PFSK-1 (cell line): Measurements from ENCODE around the gene MOCOS.

Experiments used
- FOXP2 ChIP-seq: optimal IDR thresholded peaks from 2 replicates; pipeline ENCODE3; 2011; ENCODE audit warnings: borderline replicate concordance, control low read depth, inconsistent platforms; ENCODE audit not compliant: insufficient read depth; ENCODE audit errors: extremely low read length, extremely low read depth
- POLR2AphosphoS5 ChIP-seq: IDR thresholded peaks from 2 replicates; pipeline ENCODE4 v1.6.1; 2012; ENCODE audit warnings: low read depth, mild to moderate bottlenecking, control low read depth, low read length, moderate library complexity
- REST ChIP-seq, 2 experiments: IDR thresholded peaks; 2 replicates each; pipeline versions ENCODE4 v1.6.1 to v1.8.0; 2011 to 2012; ENCODE audit warnings: low read depth in 2 of 2, low read length in 2 of 2, control low read depth in 1 of 2, inconsistent platforms in 1 of 2, mild to moderate bottlenecking in 1 of 2, moderate library complexity in 1 of 2; ENCODE audit not compliant: insufficient read depth in 1 of 2
- SIN3A ChIP-seq: IDR thresholded peaks from 2 replicates; pipeline ENCODE4 v1.6.1; 2012; ENCODE audit warnings: mild to moderate bottlenecking, low read length, moderate library complexity, borderline replicate concordance; ENCODE audit not compliant: insufficient read depth
- TAF1 ChIP-seq: IDR thresholded peaks from 2 replicates; pipeline ENCODE4 v1.6.1; 2012; ENCODE audit warnings: low read length, control low read depth, borderline replicate concordance; ENCODE audit not compliant: insufficient read depth

- TF ChIP-seq POLR2AphosphoS5 = no peak
- no peak for TF ChIP-seq REST (IDR thresholded peaks at IDR 0.05; ENCODE audit: insufficient read depth in 1 of 2, low read depth in 2 of 2, low read length in 2 of 2)
- no peak for TF ChIP-seq SIN3A
- TF ChIP-seq TAF1 = no peak
- TF ChIP-seq FOXP2 = no peak
Observed at GRCh38 chr18:36207303-36207702, 20.0 kb downstream of the MOCOS start.
